WTC11 (cell line): ENCODE results near the gene KCNJ11. TPM values are rescaled to one million over a fixed set of nuclear protein-coding genes. Genes with fewer than 3 reads are reported as not detected.

Experiments
- total RNA-seq: library from RNA; stranded (reverse); gene quantifications from 3 replicates; pipeline ENCODE4 v1.2.3, GENCODE V29; 2021

The KCNJ11 gene
- total RNA-seq, 1 experiment from 2014 or later: 8.2 TPM

Other genes starting within 250 kb of the KCNJ11 start
- 90.1 to 105 TPM (median 97.2 TPM) in 3 replicates for gene PIK3C2A, start 180.7 kb downstream of the KCNJ11 start, total RNA-seq
- 16.1 to 20.9 TPM (median 16.7 TPM) in 3 replicates for gene NUCB2, start 111.9 kb downstream of the KCNJ11 start, total RNA-seq
- gene NCR3LG1, start 36.9 kb downstream of the KCNJ11 start, total RNA-seq: 2.0 to 2.7 TPM (median 2.5 TPM) in 3 replicates
- 3.9 to 7.3 TPM (median 4.1 TPM) in 3 replicates for gene ABCC8, start 88.2 kb upstream of the KCNJ11 start, total RNA-seq
- gene USH1C, start 155.8 kb upstream of the KCNJ11 start, total RNA-seq: 3.3 to 3.9 TPM (median 3.7 TPM) in 3 replicates
- 1.4 to 3.5 TPM (median 2.1 TPM) in 3 replicates for gene OTOG, start 158.6 kb upstream of the KCNJ11 start, total RNA-seq